D721Med (cell line): ENCODE results near the gene FBXW12.
"Not testable (repeated sequence)": the region's sequence is repeated elsewhere in the genome, so short reads cannot be mapped to it uniquely, and the experiment has no call there.

Experiments
- DNase-seq: peaks from one replicate; pipeline ENCODE4 v3.0.0; 2011; ENCODE audit warnings: low spot score; ENCODE audit not compliant: insufficient read length
- FAIRE-seq: peaks from 2 replicates; lab custom pipeline; 2011; peaks lifted over from hg19 to GRCh38; lab: Jason Lieb, UNC
- TF ChIP-seq, protein P1 (sequence below): IDR thresholded peaks from 2 replicates; pipeline ENCODE4 v1.5.1; 2012; ENCODE audit warnings: mild to moderate bottlenecking, control low read depth; ENCODE audit not compliant: insufficient read depth; ENCODE audit errors: missing control alignments

FBXW12 gene, protein sequence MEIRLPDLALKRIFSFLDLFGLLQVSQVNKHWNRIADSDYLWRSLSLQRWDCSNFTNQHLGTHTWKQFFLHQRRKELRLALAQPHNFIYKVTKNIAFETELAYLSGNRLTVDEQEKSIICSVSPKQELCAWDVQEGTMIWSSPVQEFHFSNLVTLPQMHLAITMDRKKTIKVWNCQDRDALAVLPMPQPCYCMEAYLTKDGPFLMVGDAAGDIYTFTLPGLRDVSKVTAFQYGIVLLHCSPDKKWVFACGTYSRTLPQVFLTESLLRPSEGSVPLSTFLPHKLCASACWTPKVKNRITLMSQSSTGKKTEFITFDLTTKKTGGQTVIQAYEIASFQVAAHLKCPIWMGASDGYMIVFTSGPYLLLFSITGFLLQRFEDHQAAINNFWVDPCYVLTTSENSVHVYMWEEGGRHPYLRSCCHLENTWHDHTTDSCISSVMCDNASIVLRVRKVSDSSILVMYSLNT

DNA sequence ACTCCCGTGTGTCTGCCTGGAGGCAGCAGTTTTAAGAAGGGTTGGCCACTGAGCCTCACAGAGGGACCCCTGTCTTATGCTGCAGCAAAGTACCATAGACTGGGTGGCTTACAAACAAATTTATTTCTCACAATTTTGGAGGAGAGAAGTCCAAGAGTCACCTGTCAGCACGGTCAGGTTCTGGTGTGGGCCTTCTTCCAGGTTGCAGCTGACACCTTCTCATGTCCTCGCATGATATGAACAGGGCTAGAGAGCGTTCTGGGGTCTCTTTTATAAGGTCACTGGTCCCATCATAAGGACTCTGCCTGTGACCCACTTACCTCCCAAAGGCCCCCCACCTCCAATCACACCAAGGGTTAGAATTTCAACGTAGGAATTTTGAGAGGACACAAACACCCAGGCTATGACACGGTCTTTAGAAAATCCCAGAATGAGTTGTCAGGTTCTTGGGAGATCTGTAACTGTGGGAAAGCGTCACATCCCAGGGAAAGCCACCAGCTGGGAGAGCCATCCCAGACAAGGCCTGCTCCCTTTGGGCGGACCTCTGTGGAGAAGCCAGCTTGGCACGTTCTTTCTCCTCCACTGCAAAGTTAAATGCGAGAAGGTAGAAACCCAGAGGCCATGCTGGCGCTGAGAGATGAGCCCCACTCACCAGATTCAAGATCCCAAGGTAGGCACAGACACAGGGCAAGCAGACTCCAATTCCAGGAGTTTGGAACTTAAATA is at the start of gene FBXW12:
Gene FBXW12, plus strand, starts transcription at position 569 of the 726 bp plus-strand sequence. CDS start 549 bp downstream, outside the sequence.
- no peak for FAIRE-seq
- TF ChIP-seq, protein P1, sequence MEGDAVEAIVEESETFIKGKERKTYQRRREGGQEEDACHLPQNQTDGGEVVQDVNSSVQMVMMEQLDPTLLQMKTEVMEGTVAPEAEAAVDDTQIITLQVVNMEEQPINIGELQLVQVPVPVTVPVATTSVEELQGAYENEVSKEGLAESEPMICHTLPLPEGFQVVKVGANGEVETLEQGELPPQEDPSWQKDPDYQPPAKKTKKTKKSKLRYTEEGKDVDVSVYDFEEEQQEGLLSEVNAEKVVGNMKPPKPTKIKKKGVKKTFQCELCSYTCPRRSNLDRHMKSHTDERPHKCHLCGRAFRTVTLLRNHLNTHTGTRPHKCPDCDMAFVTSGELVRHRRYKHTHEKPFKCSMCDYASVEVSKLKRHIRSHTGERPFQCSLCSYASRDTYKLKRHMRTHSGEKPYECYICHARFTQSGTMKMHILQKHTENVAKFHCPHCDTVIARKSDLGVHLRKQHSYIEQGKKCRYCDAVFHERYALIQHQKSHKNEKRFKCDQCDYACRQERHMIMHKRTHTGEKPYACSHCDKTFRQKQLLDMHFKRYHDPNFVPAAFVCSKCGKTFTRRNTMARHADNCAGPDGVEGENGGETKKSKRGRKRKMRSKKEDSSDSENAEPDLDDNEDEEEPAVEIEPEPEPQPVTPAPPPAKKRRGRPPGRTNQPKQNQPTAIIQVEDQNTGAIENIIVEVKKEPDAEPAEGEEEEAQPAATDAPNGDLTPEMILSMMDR, result no peak
- DNase-seq, result no peak

- FAIRE-seq, DNase-seq: not testable (repeated sequence)
Measured at GRCh38 chr3:48331706-48332435, 40.1 kb upstream of the FBXW12 start.

GRCh38 chr3:48333346-48334245 is 38.4 kb upstream of the FBXW12 start, which contains the start of gene SPINK8:
Gene SPINK8 (minus strand): TSS chr3:48333661. CDS start chr3:48328341, 5,320 bp downstream.
- not testable (repeated sequence) for FAIRE-seq, DNase-seq

DNA sequence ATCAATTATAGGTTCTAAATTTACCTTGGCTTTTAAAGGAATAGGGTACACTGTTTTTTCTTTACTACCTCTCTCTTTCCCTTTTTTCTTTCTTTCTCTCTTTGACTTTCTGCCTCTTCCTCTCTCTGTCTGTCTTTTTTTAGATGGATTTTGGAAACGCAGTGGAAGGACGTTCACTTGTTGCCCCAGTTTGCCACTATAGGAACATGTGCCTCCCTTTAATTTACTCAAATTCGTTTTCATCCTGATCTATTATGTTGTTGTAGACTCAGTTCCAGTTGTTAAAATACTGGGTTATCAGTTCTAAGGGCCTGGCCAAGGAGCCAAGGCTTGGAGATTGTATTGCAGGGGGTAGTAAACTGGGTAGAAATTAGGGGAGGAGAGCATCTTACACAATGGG is 37.4 kb upstream of the FBXW12 start:
- DNase-seq (no peak), FAIRE-seq (no peak)
- TF ChIP-seq, protein P1, result no peak

GRCh38 chr3:48335286-48335685 is 36.7 kb upstream of the FBXW12 start:
- FAIRE-seq, DNase-seq: not testable (repeated sequence)

DNA sequence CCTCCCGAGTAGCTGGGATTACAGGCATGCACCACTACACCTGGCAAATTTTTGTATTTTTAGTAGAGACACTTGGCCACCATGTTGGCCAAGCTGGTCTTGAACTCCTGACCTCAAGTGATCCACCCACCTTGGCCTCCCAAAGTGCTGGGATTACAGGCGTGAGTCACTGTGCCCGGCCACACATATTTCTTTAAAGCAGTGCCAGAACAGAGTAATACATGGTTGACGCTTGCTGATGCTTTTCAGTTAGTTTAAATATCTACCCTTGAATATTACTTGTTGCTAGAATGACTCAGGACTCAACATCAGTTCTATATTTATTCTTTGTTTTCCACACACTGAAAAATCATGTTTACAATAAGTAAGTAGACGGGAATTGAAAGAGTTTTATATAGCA is 34.5 kb upstream of the FBXW12 start:
- not testable (repeated sequence) for FAIRE-seq, DNase-seq

DNA sequence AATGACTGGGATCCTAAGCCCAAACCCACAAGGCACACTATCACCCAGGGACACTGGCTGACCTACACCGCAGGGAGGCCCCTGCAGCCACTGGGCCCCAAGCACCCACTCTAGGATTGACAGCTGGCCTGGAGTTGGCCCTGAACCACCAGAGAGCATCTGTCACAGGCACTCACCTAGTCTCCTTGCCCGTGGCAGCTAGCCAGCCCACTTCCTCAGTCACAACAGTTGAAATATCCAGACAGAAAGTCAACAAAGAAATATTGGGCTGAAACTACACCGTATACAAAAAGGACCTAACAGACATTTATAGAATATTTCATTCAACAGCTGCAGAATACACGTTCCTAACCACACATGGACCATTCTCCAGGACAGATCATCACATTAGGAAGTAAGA is 33.4 kb upstream of the FBXW12 start:
- TF ChIP-seq, protein P1, result no peak
- DNase-seq, result no peak
- no peak for FAIRE-seq

- DNase-seq (no peak), FAIRE-seq (no peak)
- TF ChIP-seq, protein P1, result no peak
Measured at GRCh38 chr3:48343432-48343831, 28.6 kb upstream of the FBXW12 start.
